ENCODE results near the gene DAZAP1.
"Not testable (repeated sequence)": the region's sequence is repeated elsewhere in the genome, so short reads cannot be mapped to it uniquely, and the experiment has no call there.

The DAZAP1 gene

GRCh38 chr19:1477056-1477455, 69.7 kb downstream of the DAZAP1 start:
- DNase-seq, result not testable (repeated sequence)

GRCh38 chr19:1478934-1479707, 71.7 kb downstream of the DAZAP1 start, which contains the start of gene C19orf25:
Gene C19orf25, minus strand, starts transcription at chr19:1479215. Its CDS starts 312 bp downstream, at chr19:1478903.
- peak; percentile 97 for DNase-seq

- DNase-seq, result peak; percentile 62
Observed at GRCh38 chr19:1481224-1481892, 74.0 kb downstream of the DAZAP1 start.

- peak; percentile 61 for DNase-seq
Observed at GRCh38 chr19:1481893-1482360, 74.5 kb downstream of the DAZAP1 start.

GRCh38 chr19:1482361-1483130, 75.2 kb downstream of the DAZAP1 start:
- peak; percentile 61 for DNase-seq

DNA sequence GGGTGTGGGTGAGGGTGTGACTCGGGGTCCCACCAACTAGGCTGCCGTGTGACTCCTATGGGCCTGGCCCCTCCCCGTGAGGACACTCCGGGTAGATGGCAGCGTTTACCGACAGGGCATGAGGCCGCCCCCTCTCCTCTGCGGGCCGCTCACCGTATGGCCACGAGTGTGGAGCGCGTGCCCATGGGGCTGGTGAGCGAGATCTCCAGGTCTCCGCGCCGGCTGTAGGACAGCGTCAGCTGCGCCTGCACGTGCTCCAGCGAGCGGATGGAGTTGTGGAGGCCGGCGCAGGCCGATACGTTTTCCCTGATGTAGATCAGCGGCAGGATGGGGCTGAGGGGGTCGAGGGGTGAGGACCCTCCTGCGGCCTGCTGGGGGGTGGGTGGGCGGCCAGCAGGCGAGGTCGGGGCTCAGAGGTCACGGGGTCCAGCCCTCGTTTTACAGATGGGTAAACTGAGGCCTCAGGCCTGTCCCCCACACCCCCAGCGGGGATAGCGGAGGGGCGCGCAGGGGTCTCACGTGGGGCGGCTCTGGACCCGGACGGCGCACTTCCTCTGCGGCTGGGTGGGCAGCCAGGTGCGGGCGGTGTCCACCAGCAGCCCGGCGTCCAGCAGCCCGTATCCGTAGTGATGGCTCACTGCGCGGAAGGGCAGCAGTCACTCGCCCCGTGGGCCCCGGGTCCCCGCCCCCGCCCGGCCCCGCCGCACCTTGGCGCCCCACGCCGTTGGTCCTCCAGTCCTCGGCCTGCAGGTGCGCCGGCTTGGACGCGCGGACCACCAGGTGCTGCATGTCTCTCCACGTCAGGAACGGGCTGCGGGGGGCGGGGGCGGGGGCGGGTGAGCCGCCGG, 76.0 kb downstream of the DAZAP1 start:
- DNase-seq, result no peak

DNA sequence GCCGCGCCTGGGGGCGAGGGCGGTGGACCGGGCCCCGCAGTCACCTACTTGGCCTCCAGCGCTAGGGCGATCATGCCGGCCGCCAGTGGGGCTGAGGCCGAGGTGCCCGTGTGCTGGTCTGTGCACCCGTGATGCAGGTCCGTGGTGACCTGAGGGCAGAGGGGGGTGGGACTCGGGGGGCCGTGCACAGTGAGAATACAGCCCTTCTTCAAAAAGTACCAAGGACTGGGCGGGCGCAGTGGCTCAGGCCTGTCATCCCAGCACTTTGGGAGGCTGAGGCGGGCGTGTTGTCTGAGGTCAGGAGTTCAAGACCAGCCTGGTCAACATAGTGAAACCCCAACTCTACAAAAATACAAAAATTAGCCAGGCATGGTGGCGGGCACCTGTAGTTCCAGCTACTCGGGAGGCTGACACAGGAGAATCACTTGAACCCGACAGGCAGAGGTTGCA, 76.6 kb downstream of the DAZAP1 start:
- DNase-seq, result no peak

Data from activated effector memory CD4-positive, alpha-beta T cell treated with anti-CD3 and anti-CD28 coated beads, Interleukin-2, amount 50 U/mL, for 16 hours (primary cell).